T-helper 1 cell treated with Interleukin-12 subunit alpha and Interleukin-12 subunit beta and Interleukin-4 antibody, amounts not matched to agents 30 ng/mL and 1 ng/mL, for 36 hours (primary cell): ENCODE data around the gene HNRNPCL1. TPM values are rescaled to one million over a fixed set of nuclear protein-coding genes. Genes with fewer than 3 reads are reported as not detected.
"Not testable (repeated sequence)": the region's sequence is repeated elsewhere in the genome, so short reads cannot be mapped to it uniquely, and the experiment has no call there.

Experiments used
- intact Hi-C: fragments of 100-400 bp; cut with micrococcal nuclease; formaldehyde crosslinking; loops from one replicate; pipeline ENCODE4 v1.15.1; 2024
- total RNA-seq: library from RNA; stranded (reverse); gene quantifications from 2 replicates; pipeline ENCODE4 v1.2.3, GENCODE V29; 2022

The HNRNPCL1 gene
- not detected in 2 replicates for total RNA-seq

DNA sequence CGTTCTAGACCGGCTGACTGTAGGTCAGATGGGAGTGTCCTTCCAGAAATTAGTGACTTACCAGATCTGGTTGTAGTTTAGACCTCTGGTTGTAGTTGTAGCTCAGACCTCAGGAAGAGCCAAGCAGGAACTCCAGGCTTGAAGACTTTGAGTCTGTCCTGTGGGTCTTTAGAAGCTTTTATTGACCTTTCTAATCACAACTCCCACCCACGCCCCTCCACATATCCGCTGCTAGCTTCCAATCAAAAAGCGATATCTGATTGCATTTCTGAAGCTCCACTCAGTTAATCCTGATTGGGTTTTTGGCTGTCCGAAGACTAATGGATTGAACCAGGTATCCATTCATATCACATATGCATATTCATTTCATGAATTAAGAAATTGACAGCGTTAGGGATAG lies at the start of gene HNRNPCL1:
Gene HNRNPCL1 (minus strand): TSS at position 101 of the 400 bp plus-strand sequence. CDS start 431 bp downstream, outside the sequence.
- intact Hi-C loops: not testable (repeated sequence)

DNA sequence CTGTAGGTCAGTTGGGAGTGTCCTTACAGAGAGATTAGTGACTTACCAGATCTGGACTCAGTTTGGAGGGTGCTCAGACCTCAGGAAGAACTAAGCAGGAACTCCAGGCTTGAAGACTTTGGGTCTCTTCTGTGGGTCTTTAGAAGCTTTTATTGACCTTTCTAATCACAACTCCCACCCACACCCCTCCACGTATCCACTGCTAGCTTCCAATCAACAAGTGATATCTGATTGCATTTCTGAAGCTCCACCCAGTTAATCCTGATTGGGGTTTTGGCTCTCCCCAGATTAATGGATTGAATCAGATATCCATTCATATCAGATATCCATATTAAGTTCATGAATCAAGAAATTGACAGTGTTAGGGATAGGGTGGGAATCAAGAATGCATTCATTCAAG lies 49.6 kb upstream of the HNRNPCL1 start, which contains the start of gene PRAMEF10:
Gene PRAMEF10 (minus strand): TSS at position 101 of the 400 bp plus-strand sequence. CDS start 2,423 bp downstream, outside the sequence.
- intact Hi-C loops: not testable (repeated sequence)

DNA sequence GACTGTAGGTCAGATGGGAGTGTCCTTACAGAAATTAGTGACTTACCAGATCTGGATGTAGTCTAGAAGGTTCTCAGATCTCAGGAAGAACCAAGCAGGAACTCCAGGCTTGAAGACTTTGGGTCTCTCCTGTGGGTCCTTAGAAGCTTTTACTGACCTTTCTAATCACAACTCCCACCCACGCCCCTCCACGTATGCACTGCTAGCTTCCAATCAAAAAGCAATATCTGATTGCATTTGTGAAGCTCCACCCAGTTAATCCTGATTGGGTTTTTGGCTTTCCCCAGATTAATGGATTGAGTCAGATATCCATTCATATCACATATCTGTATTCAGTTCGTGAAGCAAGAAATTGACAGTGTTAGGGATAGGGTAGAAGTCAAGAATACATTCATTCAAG lies 37.6 kb upstream of the HNRNPCL1 start, which contains the start of gene PRAMEF4:
Gene PRAMEF4 (minus strand): TSS at position 101 of the 400 bp plus-strand sequence. CDS start 2,807 bp downstream, outside the sequence.
- intact Hi-C loops: not testable (repeated sequence)

DNA sequence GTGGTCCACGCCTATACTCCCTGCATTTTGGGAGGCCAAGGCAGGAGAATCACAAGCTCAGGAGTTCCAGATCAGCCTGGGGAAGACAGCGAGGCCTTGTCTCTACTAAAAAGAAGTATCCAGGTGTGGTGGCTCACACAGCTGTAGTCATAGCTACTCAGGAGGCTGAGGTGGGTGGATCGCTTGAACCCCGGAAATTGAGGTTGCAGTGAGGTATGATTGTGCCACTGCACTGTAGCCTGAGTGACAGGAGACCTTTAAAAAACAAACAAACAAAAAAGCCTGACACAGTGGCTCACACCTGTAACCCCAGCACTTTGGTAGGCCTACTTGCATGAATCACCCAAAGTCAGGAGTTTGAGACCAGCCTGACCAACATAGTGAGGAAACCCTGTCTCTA lies 29.9 kb upstream of the HNRNPCL1 start:
- intact Hi-C loops: not testable (repeated sequence)

DNA sequence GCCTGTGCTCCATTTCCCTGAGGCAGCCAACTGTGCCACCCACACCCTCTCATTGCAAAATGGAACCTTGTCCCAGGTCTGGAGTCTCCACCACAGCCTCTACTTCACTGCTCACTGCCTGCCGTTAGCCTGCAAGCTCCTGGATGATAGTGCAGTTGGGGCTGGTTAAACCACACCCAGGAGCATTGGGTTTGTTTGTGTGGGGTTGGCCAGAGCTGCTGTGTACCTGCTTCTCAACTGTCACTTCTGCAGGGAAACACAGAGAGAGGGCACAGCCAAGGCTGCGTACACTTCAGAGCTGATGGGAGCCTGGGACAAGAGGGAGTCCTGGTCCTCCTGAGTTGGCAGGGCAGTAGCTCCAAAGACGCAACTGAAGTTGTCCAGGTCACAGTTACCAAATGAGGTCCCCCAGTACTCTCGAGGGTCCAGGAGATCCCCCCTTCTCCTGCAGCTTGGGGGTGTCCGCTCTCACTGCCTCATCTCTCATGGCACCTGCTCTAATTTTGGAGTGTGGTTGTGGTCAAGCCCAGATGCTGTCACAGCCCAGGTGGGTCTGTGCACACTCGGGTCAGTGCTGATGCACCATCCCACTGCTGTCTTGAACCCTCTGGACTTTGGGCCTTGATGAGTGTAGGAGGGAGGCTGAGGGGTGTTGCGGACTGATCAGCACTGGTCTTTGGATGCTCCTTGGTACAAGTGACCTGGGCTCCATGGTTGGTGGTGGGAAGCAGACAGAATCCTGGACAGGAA lies 14.8 kb upstream of the HNRNPCL1 start:
- intact Hi-C loops: not testable (repeated sequence)

DNA sequence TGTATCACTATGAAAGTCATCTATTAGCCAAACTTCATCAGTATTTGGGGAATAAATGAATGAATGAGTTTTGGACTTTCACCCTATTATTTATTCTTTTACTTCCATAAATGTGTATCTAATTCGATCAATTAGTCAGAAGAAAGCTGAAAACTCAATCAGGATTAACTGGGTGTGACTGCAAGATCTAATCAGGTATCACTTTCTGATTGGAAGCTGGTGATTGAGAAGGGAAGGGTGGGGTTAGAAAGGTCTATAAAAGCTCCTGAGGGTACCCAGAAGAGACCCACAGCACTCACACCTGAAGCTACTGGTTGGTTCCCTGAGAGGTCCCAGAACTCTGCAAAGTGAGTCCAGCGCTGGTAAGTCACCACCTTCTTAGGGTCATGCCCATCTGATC lies 8.3 kb upstream of the HNRNPCL1 start, which contains the start of gene PRAMEF2:
Gene PRAMEF2 (plus strand): TSS at position 301 of the 400 bp plus-strand sequence. CDS start 1,924 bp downstream, outside the sequence.
- intact Hi-C loops: not testable (repeated sequence)

DNA sequence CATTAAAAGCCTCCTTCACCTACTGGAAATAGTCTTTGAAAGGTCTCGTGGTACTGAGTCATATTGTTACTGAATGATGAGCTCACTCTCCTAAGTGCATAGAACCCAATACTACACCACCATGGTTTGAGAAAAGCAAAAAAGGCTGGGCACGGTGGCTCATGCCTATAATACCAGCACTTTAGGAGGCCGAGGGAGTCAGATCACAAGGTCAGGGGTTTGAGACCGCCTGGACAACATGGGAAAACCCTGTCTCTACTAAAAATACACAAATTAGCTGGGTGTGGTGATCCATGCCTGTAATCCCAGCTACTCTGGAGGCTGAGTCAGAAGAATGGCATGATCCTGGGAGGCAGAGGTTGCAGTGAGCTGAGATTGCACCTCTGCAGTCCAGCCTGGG lies 3.3 kb upstream of the HNRNPCL1 start:
- intact Hi-C loops: no loop called here

DNA sequence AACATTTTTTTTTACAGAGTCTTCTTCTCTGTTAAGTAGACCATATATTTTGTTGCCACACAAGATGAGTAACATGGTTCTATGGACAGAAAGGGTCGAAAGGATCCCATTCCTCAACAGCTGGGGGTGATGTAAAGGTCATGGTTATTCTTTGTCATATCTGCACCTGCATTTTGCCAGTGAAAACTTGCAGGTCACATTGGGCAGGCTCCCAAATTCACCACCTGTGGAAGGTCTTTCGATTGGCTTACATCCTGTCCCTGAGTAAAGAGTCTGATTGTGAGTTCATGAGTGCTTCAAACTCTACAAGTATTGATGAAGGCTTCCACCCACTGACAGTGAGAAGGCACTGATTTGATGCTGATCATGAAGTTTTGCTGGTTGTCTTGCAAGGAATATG lies 15.3 kb downstream of the HNRNPCL1 start:
- intact Hi-C loops: not testable (repeated sequence)

DNA sequence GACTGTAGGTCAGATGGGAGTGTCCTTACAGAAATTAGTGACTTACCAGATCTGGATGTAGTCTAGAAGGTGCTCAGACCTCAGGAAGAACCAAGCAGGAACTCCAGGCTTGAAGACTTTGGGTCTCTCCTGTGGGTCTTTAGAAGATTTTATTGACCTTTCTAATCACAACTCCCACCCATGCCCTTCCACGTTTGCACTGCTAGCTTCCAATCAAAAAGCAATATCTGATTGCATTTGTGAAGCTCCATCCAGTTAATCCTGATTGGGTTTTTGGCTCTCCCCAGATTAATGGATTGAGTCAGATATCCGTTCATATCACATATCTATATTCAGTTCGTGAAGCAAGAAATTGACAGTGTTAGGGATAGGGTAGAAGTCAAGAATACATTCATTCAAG lies 17.2 kb downstream of the HNRNPCL1 start, which contains the start of gene PRAMEF11:
Gene PRAMEF11 (minus strand): TSS at position 101 of the 400 bp plus-strand sequence. CDS start 2,621 bp downstream, outside the sequence.
- intact Hi-C loops: not testable (repeated sequence)

DNA sequence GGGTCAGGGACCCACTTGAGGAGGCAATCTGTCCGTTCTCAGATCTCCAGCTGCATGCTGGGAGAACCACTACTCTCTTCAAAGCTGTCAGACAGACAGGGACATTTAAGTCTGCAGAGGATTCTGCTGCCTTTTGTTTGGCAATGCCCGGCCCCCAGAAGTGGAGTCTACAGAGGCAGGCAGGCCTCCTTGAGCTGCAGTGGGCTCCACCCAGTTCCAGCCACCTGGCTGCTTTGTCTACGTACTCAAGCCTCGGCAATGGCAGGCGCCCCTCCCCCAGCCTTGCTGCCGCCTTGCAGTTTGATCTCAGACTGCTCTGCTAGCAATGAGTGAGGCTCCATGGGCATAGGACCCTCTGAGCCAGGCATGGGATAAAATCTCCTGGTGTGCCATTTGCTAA lies 29.5 kb downstream of the HNRNPCL1 start:
- intact Hi-C loops: not testable (repeated sequence)

DNA sequence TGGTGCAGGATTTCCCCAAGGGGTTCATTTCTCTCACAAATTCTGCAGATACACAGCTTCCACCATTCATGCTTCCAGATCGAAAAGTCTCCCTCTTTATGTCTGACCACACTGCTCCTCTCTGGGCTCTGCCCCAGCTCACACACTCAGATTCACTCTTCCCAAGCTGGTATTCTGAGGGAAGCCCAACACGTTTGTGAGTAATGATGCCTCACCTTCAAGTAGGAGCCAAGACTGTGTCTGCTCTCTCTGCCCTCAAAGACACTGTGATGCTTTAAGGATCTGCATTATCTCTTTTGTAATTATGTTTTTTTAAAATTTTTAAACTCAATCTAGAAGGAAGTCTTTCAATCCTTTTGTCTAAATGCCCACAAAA lies 37.1 kb downstream of the HNRNPCL1 start:
- intact Hi-C loops: no loop called here

DNA sequence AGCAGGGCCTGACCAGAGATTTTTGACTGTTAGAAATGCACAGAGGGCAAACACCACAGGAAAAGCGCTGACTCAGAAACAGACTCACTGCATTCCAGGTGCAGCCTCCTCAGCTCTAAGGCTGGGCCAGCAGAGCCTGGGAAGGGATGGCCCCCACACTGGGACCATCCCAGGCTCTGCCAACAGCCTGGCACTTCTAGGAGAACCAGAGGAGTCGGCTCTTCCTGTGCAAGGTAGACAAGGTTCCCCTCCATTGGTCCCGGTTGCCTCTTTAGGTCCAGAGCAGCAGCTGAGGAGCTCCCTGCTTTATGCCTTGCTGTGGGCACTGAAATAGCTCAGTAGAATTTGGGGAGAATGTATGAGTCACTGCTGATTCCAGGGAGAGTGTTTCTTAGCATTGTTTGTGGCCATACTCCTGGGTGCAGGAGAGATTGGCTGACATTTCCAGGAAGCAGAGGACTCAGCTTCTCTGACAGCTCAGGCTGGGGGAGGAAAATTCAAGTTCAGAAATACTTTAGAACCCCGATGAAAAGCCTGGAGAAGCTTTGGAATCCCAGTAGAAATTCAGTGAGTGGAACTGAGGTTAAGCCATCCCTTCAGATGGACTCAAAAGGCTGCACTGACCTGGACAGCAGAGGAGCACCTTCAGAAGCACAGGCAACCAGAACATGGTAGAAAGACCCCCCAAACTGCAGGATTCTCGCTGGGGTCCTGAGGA lies 37.7 kb downstream of the HNRNPCL1 start:
- intact Hi-C loops: no loop called here

DNA sequence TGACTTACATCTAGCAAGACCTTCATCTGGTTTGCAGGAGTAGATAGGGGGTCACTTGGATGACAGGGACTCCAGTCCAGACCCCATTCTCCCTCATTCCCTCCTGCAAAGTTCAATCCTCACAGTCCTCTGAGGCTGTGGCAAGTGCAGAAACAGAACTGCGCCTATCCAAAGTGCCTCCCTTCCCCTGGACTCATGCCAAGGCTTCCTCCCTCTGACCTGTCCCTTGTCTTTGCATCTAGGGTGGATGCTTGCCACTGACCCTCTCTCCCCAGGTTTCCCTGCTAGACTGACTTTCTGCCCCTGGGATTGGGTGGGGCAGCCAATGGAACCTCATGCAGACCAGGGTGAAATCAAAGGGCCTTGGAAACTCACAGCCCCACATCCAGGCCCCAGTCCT lies 38.6 kb downstream of the HNRNPCL1 start:
- intact Hi-C loops: no loop called here

DNA sequence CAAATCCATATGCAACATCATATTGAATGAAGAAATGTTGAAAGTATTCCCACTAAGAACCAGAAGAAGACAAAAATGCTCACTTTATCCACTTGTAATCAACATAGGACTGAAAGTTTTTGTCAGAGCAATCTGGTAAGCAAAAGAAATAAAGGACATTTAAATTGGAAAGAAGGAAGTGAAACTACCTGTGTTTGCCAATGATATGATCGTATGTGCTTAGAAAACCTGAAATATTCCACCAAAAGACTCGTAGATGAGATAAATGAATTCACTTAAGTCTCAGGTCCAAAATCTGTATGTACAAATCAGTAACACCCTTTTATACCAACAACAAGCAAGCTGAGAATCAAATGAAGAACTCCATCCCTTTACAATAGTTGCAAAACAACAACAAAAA lies 48.8 kb downstream of the HNRNPCL1 start:
- intact Hi-C loops: no loop called here

DNA sequence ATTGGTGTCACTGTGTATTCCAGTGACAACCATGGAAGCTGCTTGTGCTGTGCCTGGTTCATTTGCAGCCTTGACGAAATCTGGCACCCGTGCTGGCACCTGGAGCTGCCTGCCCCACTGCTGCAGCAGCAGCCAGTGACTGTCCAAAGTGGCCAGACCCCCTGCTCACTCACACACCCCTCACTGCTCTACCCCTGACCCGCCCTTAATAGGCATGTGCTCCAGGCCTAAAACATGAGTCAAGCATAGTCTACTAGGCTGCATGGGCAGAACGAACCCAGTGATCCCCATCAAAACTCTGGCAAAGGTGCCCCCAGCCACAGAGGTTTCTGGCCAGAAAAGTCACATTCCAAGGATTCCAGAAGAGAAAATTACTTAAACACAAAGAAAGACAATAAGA lies 49.6 kb downstream of the HNRNPCL1 start:
- intact Hi-C loops: no loop called here

Other genes starting within 250 kb of the HNRNPCL1 start
- 79.5 and 87.0 TPM in 2 replicates for gene DHRS3, start 230.5 kb downstream of the HNRNPCL1 start, total RNA-seq
- gene AADACL4, start 204.6 kb downstream of the HNRNPCL1 start, total RNA-seq: not detected in 2 replicates
- gene AADACL3, start 132.6 kb downstream of the HNRNPCL1 start, total RNA-seq: not detected in 2 replicates
- gene CFAP107, start 102.5 kb downstream of the HNRNPCL1 start, total RNA-seq: not detected in 2 replicates
- not detected in 2 replicates for gene PRAMEF12, start 75.0 kb downstream of the HNRNPCL1 start, total RNA-seq
- not detected in 2 replicates for gene PRAMEF1, start 57.3 kb downstream of the HNRNPCL1 start, total RNA-seq
- gene PRAMEF11, start 17.3 kb downstream of the HNRNPCL1 start, total RNA-seq: not detected in 2 replicates
- gene PRAMEF2, start 8.4 kb upstream of the HNRNPCL1 start, total RNA-seq: not detected in 2 replicates
- gene PRAMEF4, start 37.5 kb upstream of the HNRNPCL1 start, total RNA-seq: not detected in 2 replicates
- gene PRAMEF10, start 49.5 kb upstream of the HNRNPCL1 start, total RNA-seq: not detected in 2 replicates
- gene PRAMEF7, start 67.9 kb upstream of the HNRNPCL1 start, total RNA-seq: not detected in 2 replicates
- gene PRAMEF6, start 98.9 kb upstream of the HNRNPCL1 start, total RNA-seq: not detected in 2 replicates
- gene PRAMEF27, start 207.9 kb upstream of the HNRNPCL1 start, total RNA-seq: not detected in 2 replicates
- not detected in 2 replicates for gene HNRNPCL3, start 212.0 kb upstream of the HNRNPCL1 start, total RNA-seq
- not detected in 2 replicates for gene PRAMEF25, start 222.1 kb upstream of the HNRNPCL1 start, total RNA-seq